Endodermal cell (in vitro differentiated cells): Measurements from ENCODE around the gene DDX55. TPM values are rescaled to one million over a fixed set of nuclear protein-coding genes. Genes with fewer than 3 reads are reported as not detected.

Experiments
- DNase-seq: peaks from one replicate; pipeline ENCODE4 v3.0.0-alpha.2; 2017
- H3K27ac ChIP-seq: 2 replicates; pipeline ENCODE4 v1.5.1; 2013; ENCODE audit warnings: mild to moderate bottlenecking, low read depth, low read length, moderate library complexity
- H3K27me3 ChIP-seq: 2 replicates; pipeline ENCODE4 v1.6.1; 2013; ENCODE audit warnings: mild to moderate bottlenecking, low read length, moderate library complexity; ENCODE audit not compliant: insufficient read depth, control insufficient read depth, poor library complexity, severe bottlenecking
- H3K36me3 ChIP-seq: 2 replicates; pipeline ENCODE4 v1.7.0; 2013; ENCODE audit warnings: mild to moderate bottlenecking, low read length, moderate library complexity; ENCODE audit not compliant: control insufficient read depth, insufficient read depth
- H3K4me1 ChIP-seq: one replicate; pipeline ENCODE4 v1.7.0; 2013; ENCODE audit warnings: low read length; ENCODE audit not compliant: control insufficient read depth, insufficient read depth
- H3K4me3 ChIP-seq: 2 replicates; pipeline ENCODE4 v1.5.1; 2013; ENCODE audit warnings: mild to moderate bottlenecking, low read length, moderate library complexity
- H3K9ac ChIP-seq: 2 replicates; pipeline ENCODE4 v1.6.1; 2013; ENCODE audit warnings: mild to moderate bottlenecking, low read length, moderate library complexity; ENCODE audit not compliant: poor library complexity, severe bottlenecking; ENCODE audit errors: extremely low read depth
- H3K9me3 ChIP-seq: 2 replicates; pipeline ENCODE4 v1.6.1; 2013; ENCODE audit warnings: mild to moderate bottlenecking, low read length, moderate library complexity; ENCODE audit not compliant: control insufficient read depth
- H3K27ac Mint-ChIP-seq: 2 replicates; pipeline ENCODE4 v1.8.0; 2020; ENCODE audit warnings: mixed read lengths
- H3K27me3 Mint-ChIP-seq: 2 replicates; pipeline ENCODE4 v1.8.0; 2021; ENCODE audit warnings: mild to moderate bottlenecking, mixed read lengths; ENCODE audit not compliant: insufficient read depth
- H3K36me3 Mint-ChIP-seq: 2 replicates; pipeline ENCODE4 v1.8.0; 2020; ENCODE audit warnings: low read depth, mixed read lengths
- H3K4me1 Mint-ChIP-seq: 2 replicates; pipeline ENCODE4 v1.8.0; 2020; ENCODE audit warnings: mixed read lengths
- H3K4me3 Mint-ChIP-seq: 2 replicates; pipeline ENCODE4 v1.8.0; 2020; ENCODE audit warnings: mild to moderate bottlenecking, moderate library complexity, mixed read lengths
- H3K9me3 Mint-ChIP-seq: 2 replicates; pipeline ENCODE4 v1.8.0; 2020; ENCODE audit warnings: mild to moderate bottlenecking, mixed read lengths
- CTCF ChIP-seq: fragments of 200-600 bp; sonication (generic); conservative IDR thresholded peaks from 2 replicates; pipeline ENCODE4 v1.5.0; 2021; ENCODE audit warnings: antibody characterized with exemption, mild to moderate bottlenecking
- WGBS, 2 experiments: methylation state at CpG; one replicate each; pipeline versions ENCODE4 v1.1.5 to v1.1.7; 2013; ENCODE audit warnings: missing lambda C conversion rate in 2 of 2, mixed read lengths in 1 of 2; ENCODE audit not compliant: insufficient coverage in 1 of 2, insufficient read length in 1 of 2; 5-methylcytosine and 5-hydroxymethylcytosine counted together
- total RNA-seq, 2 donors: library from RNA; stranded (reverse); fragmentation: NEBNext Ultra II Directional in 1 of 2; extraction: Animal tissue kit (Norgen Biotek cat#: 25700) in 1 of 2; gene quantifications; 2 replicates in 1 of 2; 3 replicates in 1 of 2; pipeline ENCODE4 v1.2.1, GENCODE V29; 2021

The DDX55 gene
- total RNA-seq, 2 donors from 2014 or later: 34.4 to 36.7 TPM

- H3K4me1 Mint-ChIP-seq: peaks cover 5% of the 10 kb centered on the region
- H3K27me3 Mint-ChIP-seq: no peaks in the 10 kb centered on the region
- 91 to 92% methylated on average over 8 of the region's 8 CpGs for WGBS, 2 experiments
- Histone ChIP-seq H3K9me3 (peaks cover 6% of the 10 kb centered on the region), H3K27ac (no peak overlapping the region), H3K4me3 (no peak overlapping the region), H3K27me3 (no peaks in the 10 kb centered on the region), H3K9ac (no peak overlapping the region), H3K36me3 (peaks cover 8% of the 10 kb centered on the region), H3K4me1 (peaks cover 6% of the 10 kb centered on the region)
- H3K27ac Mint-ChIP-seq: no peak overlapping the region
- no peak overlapping the region for H3K4me3 Mint-ChIP-seq
- no peak for TF ChIP-seq CTCF
- peaks cover 6% of the 10 kb centered on the region for H3K9me3 Mint-ChIP-seq
- H3K36me3 Mint-ChIP-seq: peaks cover 12% of the 10 kb centered on the region
- DNase-seq: no peak
These were observed 65.9 kb downstream of the DDX55 start for GRCh38 chr12:123667771-123668170.

Other genes starting within 250 kb of the DDX55 start
- gene SBNO1, start 237.3 kb upstream of the DDX55 start, total RNA-seq: 10 to 100 TPM; 44.5 to 44.7 TPM
- gene KMT5A, start 218.0 kb upstream of the DDX55 start, total RNA-seq: 10 to 100 TPM; 43.1 to 44.5 TPM
- gene RILPL2, start 165.4 kb upstream of the DDX55 start, total RNA-seq: 1 to 10 TPM; 2.6 TPM
- gene SNRNP35, start 144.0 kb upstream of the DDX55 start, total RNA-seq: 10 to 100 TPM; 17.9 to 24.9 TPM
- 10 to 100 TPM; 19.0 to 25.2 TPM for gene RILPL1, start 68.4 kb upstream of the DDX55 start, total RNA-seq
- gene TMED2, start 17.5 kb upstream of the DDX55 start, total RNA-seq: 100 to 1,000 TPM; 205 to 217 TPM
- gene EIF2B1, start 31.6 kb downstream of the DDX55 start, total RNA-seq: 10 to 100 TPM; 42.0 to 45.8 TPM
- gene GTF2H3, start 31.7 kb downstream of the DDX55 start, total RNA-seq: 10 to 100 TPM; 39.4 to 42.5 TPM
- 10 to 100 TPM; 19.2 to 25.6 TPM for gene TCTN2, start 69.0 kb downstream of the DDX55 start, total RNA-seq
- 10 to 100 TPM; 86.3 to 91.1 TPM for gene ATP6V0A2, start 110.3 kb downstream of the DDX55 start, total RNA-seq
- under 1 TPM; 0.09 to 0.64 TPM for gene DNAH10, start 160.2 kb downstream of the DDX55 start, total RNA-seq